ENCODE data around the gene PLTP. TPM values are rescaled to one million over a fixed set of nuclear protein-coding genes. Genes with fewer than 3 reads are reported as not detected.

Gene PLTP
- polyA plus RNA-seq, 2 donors: 27.0 to 27.2 TPM

- WGBS, 2 donors: 77 to 86% methylated on average over 19 of the region's 19 CpGs
- Histone ChIP-seq H3K36me3 (ENCODE audit: control insufficient read depth in 2 of 2, insufficient read depth in 2 of 2, low read length in 1 of 2) (peaks cover 17 to 75% of the 10 kb centered on the region in 2 donors), H3K27ac (ENCODE audit: low read depth in 2 of 2, low read length in 1 of 2) (peak overlapping the region; percentile 62 to 86), H3K27me3 (ENCODE audit: control insufficient read depth in 1 of 2, insufficient read depth in 2 of 2, low read length in 2 of 2) (no peaks in the 10 kb centered on the region), H3K4me1 (ENCODE audit: control insufficient read depth in 2 of 2, insufficient read depth in 2 of 2, low read length in 1 of 2) (peaks cover 0 to 34% of the 10 kb centered on the region in 2 donors), H3K9me3 (ENCODE audit: control insufficient read depth in 2 of 2, insufficient read depth in 1 of 2, low read depth in 1 of 2, low read length in 1 of 2) (no peaks in the 10 kb centered on the region), H3K4me3 (ENCODE audit: low read depth in 1 of 2, low read length in 2 of 2) (no peak overlapping the region)
Measured at GRCh38 chr20:45944965-45945677, 33.2 kb upstream of the PLTP start.

DNA sequence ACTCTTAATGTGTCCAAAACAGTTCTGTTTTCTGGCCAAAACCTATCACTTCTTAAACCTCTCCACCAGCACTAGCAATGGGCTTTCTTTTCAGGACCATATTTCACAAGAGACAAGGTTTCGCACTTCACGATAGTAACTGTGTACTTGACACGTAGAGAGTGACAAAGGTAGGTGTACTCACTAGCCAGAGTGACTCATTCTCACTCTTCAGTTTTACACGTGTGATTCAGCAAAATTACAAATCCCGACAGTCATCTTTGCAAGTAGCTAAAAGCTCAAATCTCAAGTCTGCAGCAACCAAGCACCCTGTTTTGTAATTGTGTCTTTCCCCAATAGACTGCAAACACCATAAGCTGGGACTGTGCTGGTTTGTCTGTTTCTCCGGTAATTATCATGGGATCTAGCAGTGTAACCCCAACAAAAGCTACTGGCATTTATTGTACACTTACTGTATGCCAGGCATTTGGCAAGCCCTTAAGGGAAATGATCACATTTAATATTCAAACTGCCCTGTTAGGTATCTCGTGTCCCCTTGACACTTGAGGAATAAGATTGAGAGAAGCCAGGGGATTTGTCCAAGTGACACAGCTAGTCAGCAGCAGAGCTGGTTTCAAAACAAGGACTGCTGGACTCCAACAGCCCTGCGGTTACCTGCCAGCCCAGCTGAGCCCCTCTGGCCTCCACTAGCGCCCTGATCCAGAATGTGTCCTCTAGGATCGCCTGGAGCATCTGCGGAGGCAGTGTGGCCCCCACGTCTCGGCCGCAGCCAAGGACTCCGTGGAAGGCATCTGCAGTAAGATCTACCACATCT lies 32.4 kb upstream of the PLTP start:
- Histone ChIP-seq H3K9me3 (ENCODE audit: control insufficient read depth in 2 of 2, insufficient read depth in 1 of 2, low read depth in 1 of 2, low read length in 1 of 2) (no peaks in the 10 kb centered on the region), H3K36me3 (ENCODE audit: control insufficient read depth in 2 of 2, insufficient read depth in 2 of 2, low read length in 1 of 2) (peaks cover 17 to 74% of the 10 kb centered on the region in 2 donors), H3K27me3 (ENCODE audit: control insufficient read depth in 1 of 2, insufficient read depth in 2 of 2, low read length in 2 of 2) (no peaks in the 10 kb centered on the region), H3K4me1 (ENCODE audit: control insufficient read depth in 2 of 2, insufficient read depth in 2 of 2, low read length in 1 of 2) (peaks cover 0 to 33% of the 10 kb centered on the region in 2 donors), H3K27ac (ENCODE audit: low read depth in 2 of 2, low read length in 1 of 2) (peak overlapping the region; percentile 62 to 86), H3K4me3 (ENCODE audit: low read depth in 1 of 2, low read length in 2 of 2) (no peak overlapping the region)
- 68 to 75% methylated on average over 15 of the region's 15 CpGs for WGBS, 2 donors

GRCh38 chr20:45943613-45944012 lies 31.7 kb upstream of the PLTP start:
- Histone ChIP-seq H3K4me1 (ENCODE audit: control insufficient read depth in 2 of 2, insufficient read depth in 2 of 2, low read length in 1 of 2) (peaks cover 0 to 31% of the 10 kb centered on the region in 2 donors), H3K4me3 (ENCODE audit: low read depth in 1 of 2, low read length in 2 of 2) (no peak overlapping the region), H3K9me3 (ENCODE audit: control insufficient read depth in 2 of 2, insufficient read depth in 1 of 2, low read depth in 1 of 2, low read length in 1 of 2) (no peaks in the 10 kb centered on the region), H3K36me3 (ENCODE audit: control insufficient read depth in 2 of 2, insufficient read depth in 2 of 2, low read length in 1 of 2) (peaks cover 16 to 74% of the 10 kb centered on the region in 2 donors), H3K27ac (ENCODE audit: low read depth in 2 of 2, low read length in 1 of 2) (peak overlapping the region; percentile 45 to 61), H3K27me3 (ENCODE audit: control insufficient read depth in 1 of 2, insufficient read depth in 2 of 2, low read length in 2 of 2) (no peaks in the 10 kb centered on the region)
- 86 to 88% methylated on average over 6 of the region's 6 CpGs for WGBS, 2 donors

DNA sequence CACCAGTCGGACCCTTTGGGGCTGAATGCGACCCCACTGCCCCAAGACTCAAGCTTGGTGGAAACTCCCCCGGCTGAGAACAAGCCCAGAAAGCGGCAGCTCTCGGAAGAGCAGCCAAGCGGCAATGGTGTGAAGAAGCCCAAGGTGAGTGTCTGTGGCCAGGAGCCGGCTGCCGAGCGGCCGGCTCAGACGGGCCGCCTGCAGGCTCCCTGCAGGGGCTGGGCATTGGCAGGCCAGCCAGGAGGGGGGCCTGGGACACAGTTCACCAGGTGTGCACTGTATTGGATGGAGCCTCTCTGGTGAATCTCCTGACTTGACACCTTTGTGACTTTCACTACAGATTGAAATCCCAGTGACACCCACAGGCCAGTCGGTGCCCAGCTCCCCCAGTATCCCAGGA lies 28.5 kb upstream of the PLTP start:
- H3K27me3 ChIP-seq (ENCODE audit: control insufficient read depth in 1 of 2, insufficient read depth in 2 of 2, low read length in 2 of 2): no peaks in the 10 kb centered on the region
- H3K4me1 ChIP-seq (ENCODE audit: control insufficient read depth in 2 of 2, insufficient read depth in 2 of 2, low read length in 1 of 2): peaks cover 0 to 15% of the 10 kb centered on the region in 2 donors
- no peaks in the 10 kb centered on the region for H3K9me3 ChIP-seq (ENCODE audit: control insufficient read depth in 2 of 2, insufficient read depth in 1 of 2, low read depth in 1 of 2, low read length in 1 of 2)
- 89 to 94% methylated on average over 13 of the region's 13 CpGs for WGBS, 2 donors
- H3K27ac ChIP-seq (ENCODE audit: low read depth in 2 of 2, low read length in 1 of 2): no peak overlapping the region
- peaks cover 19 to 46% of the 10 kb centered on the region in 2 donors for H3K36me3 ChIP-seq (ENCODE audit: control insufficient read depth in 2 of 2, insufficient read depth in 2 of 2, low read length in 1 of 2)
- no peak overlapping the region for H3K4me3 ChIP-seq (ENCODE audit: low read depth in 1 of 2, low read length in 2 of 2)

DNA sequence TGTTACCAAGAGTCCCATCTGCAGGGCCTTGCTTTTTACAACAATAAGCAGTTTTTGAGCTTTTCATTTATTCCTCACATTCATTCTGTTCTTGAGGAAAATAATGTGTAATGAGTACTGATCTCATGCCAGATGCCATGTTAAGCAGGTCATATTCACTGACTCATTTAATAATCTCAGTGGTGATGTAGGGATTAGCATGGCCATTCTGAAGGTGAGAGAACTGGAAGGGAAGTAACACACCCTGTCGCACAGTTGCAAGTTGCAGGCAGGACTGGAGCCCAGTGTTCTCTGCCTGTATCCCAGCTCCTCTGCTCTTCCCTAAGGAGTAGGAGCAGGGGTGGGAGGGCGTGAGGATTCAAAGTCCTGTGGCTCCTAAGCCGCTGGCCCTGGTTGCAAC lies 28.1 kb upstream of the PLTP start:
- H3K4me3 ChIP-seq (ENCODE audit: low read depth in 1 of 2, low read length in 2 of 2): no peak overlapping the region
- H3K27me3 ChIP-seq (ENCODE audit: control insufficient read depth in 1 of 2, insufficient read depth in 2 of 2, low read length in 2 of 2): no peaks in the 10 kb centered on the region
- no peaks in the 10 kb centered on the region for H3K9me3 ChIP-seq (ENCODE audit: control insufficient read depth in 2 of 2, insufficient read depth in 1 of 2, low read depth in 1 of 2, low read length in 1 of 2)
- WGBS, 2 donors: 84 to 94% methylated on average over 3 of the region's 3 CpGs
- no peak overlapping the region for H3K27ac ChIP-seq (ENCODE audit: low read depth in 2 of 2, low read length in 1 of 2)
- H3K36me3 ChIP-seq (ENCODE audit: control insufficient read depth in 2 of 2, insufficient read depth in 2 of 2, low read length in 1 of 2): peaks cover 16 to 42% of the 10 kb centered on the region in 2 donors
- peaks cover 0 to 12% of the 10 kb centered on the region in 2 donors for H3K4me1 ChIP-seq (ENCODE audit: control insufficient read depth in 2 of 2, insufficient read depth in 2 of 2, low read length in 1 of 2)

DNA sequence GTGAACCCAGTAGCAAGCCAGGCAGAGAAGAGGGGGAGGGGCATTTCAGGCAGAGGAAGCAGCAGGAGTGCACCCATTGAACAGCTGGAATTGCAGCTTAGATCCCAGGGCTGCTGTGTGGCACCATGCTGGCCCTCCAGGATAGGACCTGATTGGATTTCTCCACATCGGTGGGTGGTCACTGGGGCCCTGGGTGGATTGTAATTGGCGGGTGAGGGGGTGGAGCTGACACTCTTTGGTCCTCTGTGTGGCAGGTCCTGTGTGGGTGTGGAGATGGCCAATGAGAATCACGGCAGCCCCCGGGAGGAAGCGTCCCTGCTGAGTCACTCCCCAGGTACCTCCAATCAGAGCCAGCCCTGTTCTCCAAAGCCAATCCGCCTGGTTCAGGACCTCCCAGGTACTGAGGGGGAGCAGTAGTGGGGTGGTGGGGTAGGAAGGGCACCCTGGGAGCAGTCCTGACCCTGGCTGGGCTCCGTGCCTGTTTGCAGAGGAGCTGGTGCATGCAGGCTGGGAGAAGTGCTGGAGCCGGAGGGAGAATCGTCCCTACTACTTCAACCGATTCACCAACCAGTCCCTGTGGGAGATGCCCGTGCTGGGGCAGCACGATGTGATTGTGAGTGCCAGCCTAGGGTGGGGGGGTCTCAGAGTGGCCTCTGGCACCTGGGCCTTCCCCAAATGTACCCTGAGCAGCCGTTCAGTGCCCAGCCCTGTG lies 26.9 kb upstream of the PLTP start:
- H3K9me3 ChIP-seq (ENCODE audit: control insufficient read depth in 2 of 2, insufficient read depth in 1 of 2, low read depth in 1 of 2, low read length in 1 of 2): no peaks in the 10 kb centered on the region
- no peaks in the 10 kb centered on the region for H3K27me3 ChIP-seq (ENCODE audit: control insufficient read depth in 1 of 2, insufficient read depth in 2 of 2, low read length in 2 of 2)
- 90 to 91% methylated on average over 13 of the region's 13 CpGs for WGBS, 2 donors
- H3K27ac ChIP-seq (ENCODE audit: low read depth in 2 of 2, low read length in 1 of 2): no peak overlapping the region
- H3K36me3 ChIP-seq (ENCODE audit: control insufficient read depth in 2 of 2, insufficient read depth in 2 of 2, low read length in 1 of 2): peaks cover 12 to 37% of the 10 kb centered on the region in 2 donors
- no peak overlapping the region for H3K4me3 ChIP-seq (ENCODE audit: low read depth in 1 of 2, low read length in 2 of 2)
- H3K4me1 ChIP-seq (ENCODE audit: control insufficient read depth in 2 of 2, insufficient read depth in 2 of 2, low read length in 1 of 2): peaks cover 0 to 9% of the 10 kb centered on the region in 2 donors

- Histone ChIP-seq H3K27ac (ENCODE audit: low read depth in 2 of 2, low read length in 1 of 2) (no peak overlapping the region), H3K4me1 (ENCODE audit: control insufficient read depth in 2 of 2, insufficient read depth in 2 of 2, low read length in 1 of 2) (peaks cover 2 to 8% of the 10 kb centered on the region in 2 donors), H3K36me3 (ENCODE audit: control insufficient read depth in 2 of 2, insufficient read depth in 2 of 2, low read length in 1 of 2) (peaks cover 12 to 27% of the 10 kb centered on the region in 2 donors), H3K9me3 (ENCODE audit: control insufficient read depth in 2 of 2, insufficient read depth in 1 of 2, low read depth in 1 of 2, low read length in 1 of 2) (no peaks in the 10 kb centered on the region), H3K4me3 (ENCODE audit: low read depth in 1 of 2, low read length in 2 of 2) (no peak overlapping the region), H3K27me3 (ENCODE audit: control insufficient read depth in 1 of 2, insufficient read depth in 2 of 2, low read length in 2 of 2) (no peaks in the 10 kb centered on the region)
- 69 to 73% methylated on average over 2 of the region's 2 CpGs for WGBS, 2 donors
Measured at GRCh38 chr20:45937765-45938164, 25.8 kb upstream of the PLTP start.

DNA sequence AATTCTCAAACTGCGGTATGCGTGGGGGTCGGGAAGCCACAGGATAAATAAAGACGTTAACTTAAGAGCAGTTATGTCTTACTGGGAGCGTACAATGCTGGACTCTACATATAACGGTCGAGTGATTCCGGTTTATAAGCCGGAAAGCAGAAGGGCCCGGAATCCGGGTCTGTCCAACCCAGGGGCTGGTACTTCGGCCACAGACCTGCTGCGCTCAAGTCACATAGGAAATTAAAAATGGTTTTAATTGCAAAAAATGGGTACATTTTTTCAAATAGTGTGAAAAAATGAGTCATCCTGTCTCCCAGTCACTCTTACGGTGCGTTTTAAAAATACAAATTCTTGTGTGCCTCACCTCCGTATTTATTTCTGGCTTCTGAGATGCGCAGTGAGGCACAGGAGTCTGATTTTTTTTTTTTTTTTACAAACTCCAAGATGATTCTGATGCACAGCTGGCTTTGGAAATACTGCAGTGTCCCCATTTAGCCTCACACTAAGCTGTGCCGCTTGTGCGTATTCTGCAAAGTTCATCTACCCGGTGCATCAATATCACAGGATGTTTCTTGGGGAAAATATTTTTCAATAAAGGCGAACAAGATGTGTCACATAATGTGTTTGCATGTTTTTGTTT lies 23.6 kb upstream of the PLTP start:
- Histone ChIP-seq H3K9me3 (ENCODE audit: control insufficient read depth in 2 of 2, insufficient read depth in 1 of 2, low read depth in 1 of 2, low read length in 1 of 2) (no peaks in the 10 kb centered on the region), H3K27ac (ENCODE audit: low read depth in 2 of 2, low read length in 1 of 2) (peak overlapping the region; percentile 66 to 88), H3K4me3 (ENCODE audit: low read depth in 1 of 2, low read length in 2 of 2) (peak overlapping the region; percentile 46 to 85), H3K36me3 (ENCODE audit: control insufficient read depth in 2 of 2, insufficient read depth in 2 of 2, low read length in 1 of 2) (peaks cover 12 to 19% of the 10 kb centered on the region in 2 donors), H3K4me1 (ENCODE audit: control insufficient read depth in 2 of 2, insufficient read depth in 2 of 2, low read length in 1 of 2) (peaks cover 2 to 5% of the 10 kb centered on the region in 2 donors), H3K27me3 (ENCODE audit: control insufficient read depth in 1 of 2, insufficient read depth in 2 of 2, low read length in 2 of 2) (no peaks in the 10 kb centered on the region)
- 9% methylated on average over 21 of the region's 21 CpGs for WGBS, 2 donors

Data from esophagus (tissue), 2 donors.